HG02840 (cell line): ENCODE data around the gene NCOA6.

ENCODE experiments used
- ATAC-seq: cut with Tn5 transposase; IDR thresholded peaks from one replicate; pipeline ENCODE4 v1.9.1; 2021; ENCODE audit warnings: mild to moderate bottlenecking, moderate library complexity, moderate number of reproducible peaks; ENCODE audit not compliant: unreplicated experiment, low FRiP score

The NCOA6 gene

DNA sequence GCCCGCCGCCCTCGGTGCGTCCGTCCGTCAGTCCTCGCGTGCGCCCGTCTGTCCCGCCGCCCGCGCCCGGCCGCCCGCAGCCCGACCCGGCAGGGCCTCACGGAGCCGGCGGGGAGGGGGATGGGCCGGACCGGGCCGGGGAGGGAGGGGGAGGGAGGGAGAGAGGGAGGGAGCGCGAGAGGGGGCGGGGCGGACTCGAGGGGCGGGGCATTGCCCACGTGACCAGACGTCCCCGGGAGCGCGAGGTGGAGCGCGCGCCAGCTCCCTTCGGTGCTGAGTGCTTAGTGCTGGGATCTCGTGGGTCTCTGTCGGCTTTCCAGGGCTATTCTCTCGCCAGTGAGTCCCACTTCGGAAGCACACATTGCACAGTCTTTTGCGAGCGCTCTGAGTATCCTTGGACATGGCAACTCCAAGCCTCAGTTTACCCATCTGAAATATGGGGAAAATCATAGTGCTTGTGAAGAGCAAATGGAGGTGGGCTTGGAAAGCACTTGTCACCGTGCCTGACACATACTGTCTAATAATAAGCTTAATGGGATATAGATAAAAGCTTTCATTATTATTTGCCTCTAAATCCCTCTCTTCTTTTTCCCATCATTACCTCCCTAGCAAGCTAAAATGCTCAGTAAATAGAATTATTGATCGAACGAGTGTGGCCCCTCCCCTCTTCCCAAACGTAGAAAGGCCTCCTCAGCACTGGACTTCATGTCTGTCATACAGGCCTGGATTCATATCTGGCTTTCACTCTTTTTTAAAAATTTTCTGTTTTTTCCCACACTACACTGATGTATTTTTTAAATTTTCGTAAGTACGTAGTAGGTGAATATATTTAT is at the start of gene NCOA6:
TSS of gene NCOA6 (minus strand) at position 122 of the 833 bp plus-strand sequence. CDS start 43,296 bp downstream, outside the sequence.
- ATAC-seq: peak; percentile 61

GRCh38 chr20:34874094-34874654 is 48.7 kb upstream of the NCOA6 start:
- no peak for ATAC-seq

DNA sequence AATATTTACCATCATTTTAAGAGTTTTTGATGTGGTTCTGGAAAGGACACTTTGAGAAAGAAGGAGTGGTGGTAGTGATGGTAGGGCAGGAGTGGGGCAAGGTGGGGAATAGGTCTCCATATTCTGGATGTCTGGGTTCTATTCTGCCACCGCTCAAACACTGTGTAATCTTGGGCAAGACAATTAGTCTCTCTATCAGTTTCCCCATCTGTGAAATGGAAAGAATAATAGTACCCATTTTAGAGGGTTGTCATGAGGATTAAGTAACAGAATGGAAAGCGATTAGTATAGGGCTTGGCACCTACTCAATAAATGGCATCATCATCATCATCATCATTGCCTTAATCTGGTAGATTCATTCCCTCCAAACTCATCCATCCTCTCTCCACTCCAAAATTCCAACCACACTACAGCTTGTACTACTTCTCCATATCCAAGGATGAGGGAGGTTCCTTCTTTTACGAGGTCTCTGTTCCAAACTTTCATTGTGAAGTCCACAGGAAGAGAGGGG is 48.2 kb upstream of the NCOA6 start:
- no peak for ATAC-seq

- no peak for ATAC-seq
Measured at GRCh38 chr20:34872622-34873224, 47.3 kb upstream of the NCOA6 start, which contains the start of gene GGT7. TSS of gene GGT7 (minus strand) at chr20:34872856. CDS start at chr20:34872815, 41 bp downstream.

- no peak for ATAC-seq
Measured at GRCh38 chr20:34871966-34872621, 46.6 kb upstream of the NCOA6 start.

GRCh38 chr20:34871320-34871926 is 46.0 kb upstream of the NCOA6 start:
- ATAC-seq: no peak

- ATAC-seq: no peak
Measured at GRCh38 chr20:34864216-34864615, 38.8 kb upstream of the NCOA6 start.

GRCh38 chr20:34863421-34863965 is 38.0 kb upstream of the NCOA6 start:
- ATAC-seq: no peak

- no peak for ATAC-seq
Measured at GRCh38 chr20:34862724-34863123, 37.3 kb upstream of the NCOA6 start.

- no peak for ATAC-seq
Measured at GRCh38 chr20:34861386-34862084, 36.1 kb upstream of the NCOA6 start.

DNA sequence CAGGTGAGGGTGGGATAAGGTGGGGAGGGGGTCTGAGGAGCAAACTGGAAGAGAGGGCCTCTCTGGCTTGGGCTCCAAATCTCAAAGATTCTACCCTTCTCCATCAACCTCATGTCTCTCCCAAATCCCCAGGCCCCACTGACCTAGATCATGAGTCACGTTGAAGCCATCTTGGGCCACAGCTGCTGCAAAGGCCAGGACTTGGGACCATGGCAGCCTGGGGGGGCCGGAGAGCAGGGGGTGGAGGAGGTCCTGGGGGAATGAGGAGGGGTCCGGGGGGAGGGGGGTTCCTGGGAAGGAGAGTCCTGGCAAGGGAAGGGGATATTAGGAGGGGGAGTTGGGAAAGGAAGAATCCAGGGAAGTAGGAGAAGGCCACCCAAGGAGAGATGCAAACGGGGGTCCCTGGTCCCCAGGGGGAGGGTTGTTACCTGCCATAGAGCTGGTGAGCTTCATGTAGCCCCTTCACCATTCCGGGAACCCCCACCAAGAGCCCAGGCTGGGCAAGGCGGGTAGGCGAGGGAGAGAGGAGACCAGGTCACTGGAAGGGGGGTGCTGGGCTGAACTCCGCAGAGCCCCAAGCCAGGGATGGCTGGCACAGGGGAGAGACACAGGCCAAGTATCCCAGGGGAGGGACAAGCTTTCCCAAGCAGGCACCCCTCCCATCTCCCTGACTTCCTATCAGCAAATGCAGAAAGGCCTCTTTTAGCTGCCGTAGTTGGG is 34.5 kb upstream of the NCOA6 start:
- ATAC-seq: no peak

DNA sequence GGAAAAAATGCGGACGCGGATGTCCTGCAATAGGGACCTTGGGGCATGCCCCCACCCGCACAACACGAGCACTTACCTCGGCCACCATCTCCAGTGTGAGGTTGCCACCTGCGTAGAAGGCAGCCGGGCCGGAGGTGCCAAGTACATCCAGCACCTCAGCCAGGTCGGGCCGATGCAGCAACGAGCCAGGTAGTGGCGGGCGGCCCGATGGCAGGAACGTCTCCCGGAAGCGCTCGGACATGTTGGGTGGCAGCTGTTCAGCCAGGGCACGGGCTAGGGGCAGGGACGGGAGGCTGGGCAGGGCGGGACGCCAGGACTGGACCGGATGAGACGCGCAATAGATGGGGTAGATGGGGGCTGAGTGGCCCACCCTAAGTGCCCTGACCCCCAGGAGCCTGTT is 33.9 kb upstream of the NCOA6 start:
- no peak for ATAC-seq

GRCh38 chr20:34852298-34852697 is 26.8 kb upstream of the NCOA6 start:
- no peak for ATAC-seq

DNA sequence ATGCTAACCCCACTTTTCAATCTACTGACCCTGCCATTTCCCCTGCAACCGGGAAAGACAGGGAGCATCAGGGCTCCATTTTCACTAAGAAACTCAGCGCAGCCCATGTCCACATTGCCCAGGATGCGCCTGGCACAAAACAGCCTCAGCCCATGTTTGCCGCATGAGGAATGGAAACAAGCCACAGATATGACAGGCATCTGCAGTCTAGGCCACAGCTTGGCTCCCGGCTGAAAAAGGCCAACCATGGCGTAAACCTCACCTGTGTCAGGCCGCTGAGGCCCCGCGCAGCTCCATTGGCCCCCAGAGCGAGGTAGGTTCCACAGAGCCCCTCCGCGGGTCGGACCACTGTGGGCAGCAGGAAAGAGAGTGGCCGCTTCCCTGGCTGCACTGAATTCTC is 25.5 kb upstream of the NCOA6 start:
- ATAC-seq: no peak

DNA sequence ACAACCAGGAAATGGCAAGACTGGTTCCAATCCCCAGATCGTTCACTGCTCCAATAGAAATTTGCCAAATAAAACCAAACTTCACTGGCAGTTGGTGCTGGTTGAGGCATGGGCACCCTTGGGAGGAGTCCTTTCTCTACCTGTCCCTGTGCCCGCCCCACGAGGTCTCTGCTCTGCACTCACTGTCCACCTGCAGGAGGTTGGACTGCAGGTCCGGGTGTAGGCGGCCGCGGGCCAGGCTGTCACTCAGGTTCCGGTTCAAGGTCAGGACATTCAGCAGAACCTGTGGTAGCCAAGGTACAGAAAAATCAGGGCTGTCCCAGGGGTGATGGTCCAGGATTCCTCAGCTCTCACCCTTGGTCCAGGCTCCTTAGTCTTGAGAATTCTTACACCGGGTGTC is 24.3 kb upstream of the NCOA6 start:
- no peak for ATAC-seq

DNA sequence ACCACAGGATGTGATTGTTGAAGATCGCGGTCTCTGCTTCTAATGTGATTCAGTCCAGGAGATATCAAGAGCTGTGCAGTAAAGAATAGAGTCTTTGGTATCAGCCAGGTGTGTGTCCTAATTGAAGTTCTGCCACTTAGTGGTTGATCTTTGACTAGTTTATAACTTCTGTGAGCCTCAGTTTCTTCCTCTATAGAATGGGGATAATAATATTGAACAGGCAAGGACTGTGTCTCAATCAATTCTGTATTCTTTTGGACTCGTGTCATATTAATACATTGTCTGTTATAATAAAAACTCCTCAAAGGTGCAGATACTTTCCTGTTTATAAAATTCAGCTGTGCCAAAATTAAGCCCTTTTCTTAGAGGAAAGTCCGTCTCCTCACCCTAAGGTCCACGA is 23.1 kb upstream of the NCOA6 start:
- ATAC-seq: no peak

- ATAC-seq: no peak
Measured at GRCh38 chr20:34843421-34843820, 18.0 kb upstream of the NCOA6 start.

DNA sequence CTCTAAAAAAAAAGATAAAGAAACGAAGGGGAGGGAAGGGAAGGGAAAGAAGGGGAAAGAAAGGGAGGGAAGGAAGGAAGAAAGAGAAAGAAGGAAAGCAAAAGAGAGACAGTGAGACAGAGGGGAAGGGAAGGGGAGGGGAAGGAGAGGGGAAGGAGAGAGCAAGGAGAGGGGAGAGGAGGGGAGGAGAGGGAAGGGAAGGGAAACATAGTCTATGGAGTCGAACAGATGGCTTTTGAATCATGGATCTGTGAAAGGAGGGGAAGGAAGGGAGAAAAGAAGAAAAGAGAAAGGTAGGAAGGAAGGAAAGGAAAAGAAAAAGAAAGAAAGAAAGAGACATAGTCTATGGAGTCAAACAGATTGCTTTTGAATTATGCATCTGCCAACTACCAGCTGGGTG is 16.7 kb upstream of the NCOA6 start:
- no peak for ATAC-seq

DNA sequence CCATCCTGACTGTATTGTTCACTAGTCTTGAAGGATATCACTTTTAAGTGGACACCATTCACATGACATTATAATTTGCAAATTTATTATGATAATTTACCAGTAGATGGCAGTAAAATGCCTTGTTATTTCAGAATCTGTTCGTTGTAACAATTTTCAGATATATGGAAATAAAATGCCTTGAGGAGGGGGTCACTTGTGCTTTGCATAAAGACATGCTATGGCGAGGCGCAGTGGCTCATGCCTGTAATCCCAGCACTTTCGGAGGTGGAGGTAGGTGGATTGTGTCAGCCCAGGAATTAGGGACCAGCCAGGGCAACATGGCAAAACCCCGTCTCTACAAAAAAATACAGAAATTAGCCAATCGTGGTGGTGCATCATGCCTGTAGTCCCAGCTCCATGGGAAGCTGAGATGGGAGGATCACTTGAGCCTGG is 9.0 kb upstream of the NCOA6 start:
- ATAC-seq: no peak
